ENCODE data around the gene CEP44. TPM values are rescaled to one million over a fixed set of nuclear protein-coding genes. Genes with fewer than 3 reads are reported as not detected.

CEP44 gene
- total and polyA plus RNA-seq, 10 of the 15 experiments (the other 5 are each of a cell fraction or from before 2014, with no cell fraction given): 7.6 to 19.8 (median 14.2) TPM

DNA sequence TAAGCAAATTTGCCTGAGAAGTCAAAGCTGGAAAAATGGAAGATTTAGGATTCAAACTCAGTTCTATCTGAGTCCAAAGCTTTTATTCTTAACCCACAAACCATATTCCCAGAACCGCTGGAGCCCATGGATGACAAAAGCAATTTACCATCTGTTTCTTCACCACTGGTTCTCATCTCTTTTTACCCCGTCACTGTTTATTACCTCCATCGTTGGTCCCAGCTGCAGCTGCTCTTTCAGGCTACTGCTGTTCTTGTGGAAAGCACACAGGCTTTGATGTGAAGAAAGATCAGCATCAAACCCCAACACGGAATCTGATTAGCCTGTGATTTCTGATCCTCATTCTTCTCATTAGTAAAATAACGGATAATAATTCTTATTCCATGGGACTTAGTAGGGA, 9.8 kb upstream of the CEP44 start:
- ATAC-seq: no peak
- BruUV-seq (replicated peaks): no TSS peak
- no peak for DNase-seq (ENCODE audit: low read depth, low spot score)
- in situ Hi-C loops (cut with MboI) (no loop called here), intact Hi-C loops (cut with micrococcal nuclease; ENCODE audit: unreplicated experiment) (no loop called here)
- SMC1A ChIA-PET (ENCODE audit: uncharacterized antibody, unreplicated experiment): no interaction called here
- H3K27ac ChIP-seq (ENCODE audit: control insufficient read depth, insufficient read depth): no peak overlapping the region
- H3K27me3 ChIP-seq (replicated peaks in 1 of 2; ENCODE audit: control insufficient read depth in 2 of 2, insufficient read depth in 2 of 2, low read length in 1 of 2): no peaks in the 10 kb centered on the region
- RAD21 ChIA-PET (ENCODE audit: unreplicated experiment): no interaction called here
- 100% methylated on average over 5 of the region's 5 CpGs for WGBS (ENCODE audit: insufficient coverage, insufficient replicate concordance, low lambda C conversion rate, missing lambda C conversion rate)
- CTCF ChIA-PET: no interaction called here
- no peak overlapping the region for H3K9ac ChIP-seq (ENCODE audit: control insufficient read depth, insufficient read depth, low read length)
- no peak overlapping the region for H3K4me3 ChIP-seq
- H3K36me3 ChIP-seq (ENCODE audit: control insufficient read depth in 2 of 2, insufficient read depth in 2 of 2, low read length in 1 of 2): no peaks in the 10 kb centered on the region
- H4K20me1 ChIP-seq (ENCODE audit: control insufficient read depth, insufficient read depth): no peaks in the 10 kb centered on the region
- POLR2A ChIA-PET: no interaction called here
- H2AFZ ChIP-seq (ENCODE audit: control insufficient read depth, low read depth, low read length): no peak overlapping the region
- H3K9me3 ChIP-seq (replicated peaks; ENCODE audit: control insufficient read depth, insufficient read depth, low read length): no peaks in the 10 kb centered on the region; the same call in 2 of the 3 replicates
- no peaks in the 10 kb centered on the region for H3K4me1 ChIP-seq (ENCODE audit: control insufficient read depth, insufficient read depth, low read length)
- no peak overlapping the region for H3K4me2 ChIP-seq (ENCODE audit: control insufficient read depth, insufficient read depth)
- H3K79me2 ChIP-seq (ENCODE audit: control insufficient read depth, insufficient read depth, low read length): peaks cover 10% of the 10 kb centered on the region
- FAIRE-seq: no peak
- no peak for TF ChIP-seq RAD51 (IDR thresholded peaks at IDR 0.05)
- TF ChIP-seq DPF2 (IDR thresholded peaks at IDR 0.05): no peak
- no peak for TF ChIP-seq JUND (IDR thresholded peaks at IDR 0.05; ENCODE audit: low read depth, low read length)
- no peak for TF ChIP-seq EZH2 (IDR thresholded peaks at IDR 0.05; ENCODE audit: borderline replicate concordance, control insufficient read depth, low read depth, low read length)
- TF ChIP-seq, protein P1, sequence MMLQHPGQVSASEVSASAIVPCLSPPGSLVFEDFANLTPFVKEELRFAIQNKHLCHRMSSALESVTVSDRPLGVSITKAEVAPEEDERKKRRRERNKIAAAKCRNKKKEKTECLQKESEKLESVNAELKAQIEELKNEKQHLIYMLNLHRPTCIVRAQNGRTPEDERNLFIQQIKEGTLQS (IDR thresholded peaks at IDR 0.05; ENCODE audit: borderline replicate concordance, extremely low read depth, low read depth, low read length): no peak
- TF ChIP-seq BHLHE40 (IDR thresholded peaks at IDR 0.05; ENCODE audit: borderline replicate concordance in 1 of 2, low read depth in 2 of 2, low read length in 1 of 2): no peak
- TF ChIP-seq, protein P2, sequence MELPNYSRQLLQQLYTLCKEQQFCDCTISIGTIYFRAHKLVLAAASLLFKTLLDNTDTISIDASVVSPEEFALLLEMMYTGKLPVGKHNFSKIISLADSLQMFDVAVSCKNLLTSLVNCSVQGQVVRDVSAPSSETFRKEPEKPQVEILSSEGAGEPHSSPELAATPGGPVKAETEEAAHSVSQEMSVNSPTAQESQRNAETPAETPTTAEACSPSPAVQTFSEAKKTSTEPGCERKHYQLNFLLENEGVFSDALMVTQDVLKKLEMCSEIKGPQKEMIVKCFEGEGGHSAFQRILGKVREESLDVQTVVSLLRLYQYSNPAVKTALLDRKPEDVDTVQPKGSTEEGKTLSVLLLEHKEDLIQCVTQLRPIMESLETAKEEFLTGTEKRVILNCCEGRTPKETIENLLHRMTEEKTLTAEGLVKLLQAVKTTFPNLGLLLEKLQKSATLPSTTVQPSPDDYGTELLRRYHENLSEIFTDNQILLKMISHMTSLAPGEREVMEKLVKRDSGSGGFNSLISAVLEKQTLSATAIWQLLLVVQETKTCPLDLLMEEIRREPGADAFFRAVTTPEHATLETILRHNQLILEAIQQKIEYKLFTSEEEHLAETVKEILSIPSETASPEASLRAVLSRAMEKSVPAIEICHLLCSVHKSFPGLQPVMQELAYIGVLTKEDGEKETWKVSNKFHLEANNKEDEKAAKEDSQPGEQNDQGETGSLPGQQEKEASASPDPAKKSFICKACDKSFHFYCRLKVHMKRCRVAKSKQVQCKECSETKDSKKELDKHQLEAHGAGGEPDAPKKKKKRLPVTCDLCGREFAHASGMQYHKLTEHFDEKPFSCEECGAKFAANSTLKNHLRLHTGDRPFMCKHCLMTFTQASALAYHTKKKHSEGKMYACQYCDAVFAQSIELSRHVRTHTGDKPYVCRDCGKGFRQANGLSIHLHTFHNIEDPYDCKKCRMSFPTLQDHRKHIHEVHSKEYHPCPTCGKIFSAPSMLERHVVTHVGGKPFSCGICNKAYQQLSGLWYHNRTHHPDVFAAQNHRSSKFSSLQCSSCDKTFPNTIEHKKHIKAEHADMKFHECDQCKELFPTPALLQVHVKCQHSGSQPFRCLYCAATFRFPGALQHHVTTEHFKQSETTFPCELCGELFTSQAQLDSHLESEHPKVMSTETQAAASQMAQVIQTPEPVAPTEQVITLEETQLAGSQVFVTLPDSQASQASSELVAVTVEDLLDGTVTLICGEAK (IDR thresholded peaks at IDR 0.05; ENCODE audit: borderline replicate concordance): no peak
- TF ChIP-seq, protein P3, sequence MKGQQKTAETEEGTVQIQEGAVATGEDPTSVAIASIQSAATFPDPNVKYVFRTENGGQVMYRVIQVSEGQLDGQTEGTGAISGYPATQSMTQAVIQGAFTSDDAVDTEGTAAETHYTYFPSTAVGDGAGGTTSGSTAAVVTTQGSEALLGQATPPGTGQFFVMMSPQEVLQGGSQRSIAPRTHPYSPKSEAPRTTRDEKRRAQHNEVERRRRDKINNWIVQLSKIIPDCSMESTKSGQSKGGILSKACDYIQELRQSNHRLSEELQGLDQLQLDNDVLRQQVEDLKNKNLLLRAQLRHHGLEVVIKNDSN (IDR thresholded peaks at IDR 0.05; ENCODE audit: borderline replicate concordance, extremely low read length, insufficient read depth, low read depth, low read length): no peak
- TF ChIP-seq RELA (IDR thresholded peaks at IDR 0.05; ENCODE audit: borderline replicate concordance, partially characterized antibody): no peak
- no peak for TF ChIP-seq NR2C2 (IDR thresholded peaks at IDR 0.05; ENCODE audit: borderline replicate concordance, control insufficient read depth, insufficient read length, low read depth)
- TF ChIP-seq MTA3 (IDR thresholded peaks at IDR 0.05; ENCODE audit: borderline replicate concordance, low read length): no peak
- TF ChIP-seq, protein P4, sequence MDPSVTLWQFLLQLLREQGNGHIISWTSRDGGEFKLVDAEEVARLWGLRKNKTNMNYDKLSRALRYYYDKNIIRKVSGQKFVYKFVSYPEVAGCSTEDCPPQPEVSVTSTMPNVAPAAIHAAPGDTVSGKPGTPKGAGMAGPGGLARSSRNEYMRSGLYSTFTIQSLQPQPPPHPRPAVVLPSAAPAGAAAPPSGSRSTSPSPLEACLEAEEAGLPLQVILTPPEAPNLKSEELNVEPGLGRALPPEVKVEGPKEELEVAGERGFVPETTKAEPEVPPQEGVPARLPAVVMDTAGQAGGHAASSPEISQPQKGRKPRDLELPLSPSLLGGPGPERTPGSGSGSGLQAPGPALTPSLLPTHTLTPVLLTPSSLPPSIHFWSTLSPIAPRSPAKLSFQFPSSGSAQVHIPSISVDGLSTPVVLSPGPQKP (IDR thresholded peaks at IDR 0.05; ENCODE audit: low read depth, low read length): no peak
- TF ChIP-seq, protein P5, sequence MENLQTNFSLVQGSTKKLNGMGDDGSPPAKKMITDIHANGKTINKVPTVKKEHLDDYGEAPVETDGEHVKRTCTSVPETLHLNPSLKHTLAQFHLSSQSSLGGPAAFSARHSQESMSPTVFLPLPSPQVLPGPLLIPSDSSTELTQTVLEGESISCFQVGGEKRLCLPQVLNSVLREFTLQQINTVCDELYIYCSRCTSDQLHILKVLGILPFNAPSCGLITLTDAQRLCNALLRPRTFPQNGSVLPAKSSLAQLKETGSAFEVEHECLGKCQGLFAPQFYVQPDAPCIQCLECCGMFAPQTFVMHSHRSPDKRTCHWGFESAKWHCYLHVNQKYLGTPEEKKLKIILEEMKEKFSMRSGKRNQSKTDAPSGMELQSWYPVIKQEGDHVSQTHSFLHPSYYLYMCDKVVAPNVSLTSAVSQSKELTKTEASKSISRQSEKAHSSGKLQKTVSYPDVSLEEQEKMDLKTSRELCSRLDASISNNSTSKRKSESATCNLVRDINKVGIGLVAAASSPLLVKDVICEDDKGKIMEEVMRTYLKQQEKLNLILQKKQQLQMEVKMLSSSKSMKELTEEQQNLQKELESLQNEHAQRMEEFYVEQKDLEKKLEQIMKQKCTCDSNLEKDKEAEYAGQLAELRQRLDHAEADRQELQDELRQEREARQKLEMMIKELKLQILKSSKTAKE (IDR thresholded peaks at IDR 0.05; ENCODE audit: low read depth, poor library complexity, severe bottlenecking): no peak
- TF ChIP-seq IRF4 (IDR thresholded peaks at IDR 0.05; ENCODE audit: low read depth, low read length): no peak
- no peak for TF ChIP-seq SREBF2 (IDR thresholded peaks at IDR 0.05; ENCODE audit: low read length)
- no peak for TF ChIP-seq ZNF207 (IDR thresholded peaks at IDR 0.05; ENCODE audit: borderline replicate concordance)
